H1 (cell line): ENCODE measurements around the gene TTC34. TPM values are rescaled to one million over a fixed set of nuclear protein-coding genes. Genes with fewer than 3 reads are reported as not detected.

ENCODE experiments used
- CTCF ChIA-PET: fragments of 300-600 bp; sonication (Branson Sonifier 250); formaldehyde crosslinking; loops from one replicate; lab custom pipeline; 2021; ENCODE audit not compliant: partially characterized antibody; lab: Charles Lee
- POLR2A ChIA-PET: fragments of 300-600 bp; sonication (Branson Sonifier 250); formaldehyde crosslinking; loops from one replicate; lab custom pipeline; 2021; ENCODE audit warnings: inconsistent platforms; ENCODE audit not compliant: partially characterized antibody; lab: Charles Lee
- DNase-seq, 2 experiments: peaks; one replicate each; pipeline versions ENCODE4 v3.0.0 to v3.0.0-alpha.2; 2010 to 2022; ENCODE audit warnings: low spot score in 2 of 2, low read depth in 1 of 2, mixed read lengths in 1 of 2
- FAIRE-seq: peaks from 2 replicates; lab custom pipeline; 2011; peaks lifted over from hg19 to GRCh38; lab: Jason Lieb, UNC
- H2AFZ ChIP-seq: 2 replicates; pipeline ENCODE4 v1.8.1; 2012; ENCODE audit warnings: low read length, inconsistent platforms
- H2AK5ac ChIP-seq: 2 replicates; pipeline ENCODE4 v1.6.1; 2013; ENCODE audit warnings: low read depth, low read length
- H2BK120ac ChIP-seq: replicated peaks from 2 replicates; pipeline ENCODE3; 2013; ENCODE audit warnings: low read depth, low read length, inconsistent platforms
- H2BK12ac ChIP-seq: 2 replicates; pipeline ENCODE4 v1.6.1; 2013; ENCODE audit warnings: low read depth, low read length
- H2BK15ac ChIP-seq: 2 replicates; pipeline ENCODE4 v1.6.1; 2013; ENCODE audit warnings: low read length
- H2BK20ac ChIP-seq: 2 replicates; pipeline ENCODE4 v1.6.1; 2013; ENCODE audit warnings: low read length
- H2BK5ac ChIP-seq: 2 replicates; pipeline ENCODE4 v1.6.1; 2013; ENCODE audit warnings: low read depth, low read length
- H3K14ac ChIP-seq: 2 replicates; pipeline ENCODE4 v1.6.1; 2013; ENCODE audit warnings: inconsistent platforms; ENCODE audit not compliant: insufficient read length
- H3K18ac ChIP-seq: 2 replicates; pipeline ENCODE4 v1.6.1; 2013; ENCODE audit warnings: low read length; ENCODE audit errors: extremely low read depth
- H3K23ac ChIP-seq: 2 replicates; pipeline ENCODE4 v1.6.1; 2013; ENCODE audit warnings: inconsistent platforms; ENCODE audit not compliant: insufficient read length
- H3K23me2 ChIP-seq: 2 replicates; pipeline ENCODE4 v1.6.1; 2013; ENCODE audit warnings: low read depth, low read length
- H3K27ac ChIP-seq: 2 replicates; pipeline ENCODE4 v1.6.1; 2011; ENCODE audit warnings: low read depth, low read length, inconsistent platforms
- H3K27me3 ChIP-seq, 4 experiments: replicated peaks in 1 of 4; 1 replicate in 1 of 4; 2 replicates in 3 of 4; pipeline versions ENCODE4 v1.6.1 to v1.8.1; 2011 to 2013; ENCODE audit warnings: low read length in 3 of 4, mild to moderate bottlenecking in 3 of 4, inconsistent platforms in 2 of 4, mixed read lengths in 2 of 4, moderate library complexity in 1 of 4; ENCODE audit not compliant: control insufficient read depth in 3 of 4, insufficient read depth in 3 of 4; ENCODE audit errors: extremely low read depth in 1 of 4
- H3K36me3 ChIP-seq, 4 experiments: 2 replicates each; pipeline versions ENCODE4 v1.6.1 to v1.8.1; 2011 to 2013; ENCODE audit warnings: mild to moderate bottlenecking in 4 of 4, low read length in 3 of 4, moderate library complexity in 2 of 4, control low read depth in 1 of 4, inconsistent platforms in 1 of 4; ENCODE audit not compliant: insufficient read depth in 4 of 4, control insufficient read depth in 2 of 4
- H3K4ac ChIP-seq: replicated peaks from 2 replicates; pipeline ENCODE3; 2013; ENCODE audit warnings: low read length, low read depth, mixed read lengths, inconsistent platforms; ENCODE audit not compliant: insufficient read length
- H3K4me1 ChIP-seq, 4 experiments: replicated peaks in 1 of 4; 1 replicate in 1 of 4; 2 replicates in 3 of 4; pipeline versions ENCODE4 v1.6.1 to v1.8.1; 2011 to 2013; ENCODE audit warnings: low read length in 3 of 4, inconsistent platforms in 2 of 4, mixed read lengths in 1 of 4; ENCODE audit not compliant: insufficient read depth in 4 of 4, control insufficient read depth in 3 of 4
- H3K4me2 ChIP-seq, 2 experiments: 2 replicates each; pipeline versions ENCODE4 v1.6.1 to v1.8.1; 2011 to 2013; ENCODE audit warnings: low read depth in 2 of 2, low read length in 2 of 2, control low read depth in 1 of 2, inconsistent platforms in 1 of 2, mild to moderate bottlenecking in 1 of 2; ENCODE audit not compliant: insufficient read depth in 1 of 2
- H3K4me3 ChIP-seq, 4 experiments: fragments of 200-600, 300-600 bp in 1 of 4; sonication (generic), shearing (Covaris generic), sonication (Bioruptor Twin) in 1 of 4; 2 replicates each; pipeline versions ENCODE4 v1.5.1 to v1.8.1; 2011 to 2016; ENCODE audit warnings: low read length in 4 of 4, low read depth in 3 of 4, control low read depth in 2 of 4, inconsistent platforms in 2 of 4, mild to moderate bottlenecking in 2 of 4, mixed read lengths in 1 of 4, moderate library complexity in 1 of 4; ENCODE audit not compliant: insufficient read depth in 2 of 4; ENCODE audit errors: extremely low read depth in 1 of 4
- H3K56ac ChIP-seq: replicated peaks from 2 replicates; pipeline ENCODE3; 2013; ENCODE audit warnings: low read depth, mild to moderate bottlenecking, mixed read lengths, low read length, inconsistent platforms; ENCODE audit not compliant: insufficient read length
- H3K79me1 ChIP-seq: 2 replicates; pipeline ENCODE4 v1.6.1; 2013; ENCODE audit warnings: low read depth, low read length, control low read depth
- H3K79me2 ChIP-seq, 2 experiments: 2 replicates each; pipeline versions ENCODE4 v1.6.1 to v1.8.1; 2012 to 2013; ENCODE audit warnings: low read length in 2 of 2, mild to moderate bottlenecking in 2 of 2, inconsistent platforms in 1 of 2; ENCODE audit not compliant: insufficient read depth in 2 of 2, control insufficient read depth in 1 of 2
- H3K9ac ChIP-seq, 4 experiments: replicated peaks in 1 of 4; 1 replicate in 1 of 4; 2 replicates in 3 of 4; pipeline versions ENCODE4 v1.6.1 to v1.8.1; 2011 to 2013; ENCODE audit warnings: low read depth in 3 of 4, low read length in 3 of 4, control low read depth in 2 of 4, mild to moderate bottlenecking in 2 of 4, moderate library complexity in 2 of 4, inconsistent platforms in 1 of 4; ENCODE audit errors: extremely low read depth in 1 of 4
- H3K9me3 ChIP-seq, 2 experiments: 2 replicates each; pipeline versions ENCODE4 v1.6.1 to v1.8.1; 2012 to 2013; ENCODE audit warnings: mild to moderate bottlenecking in 2 of 2, moderate library complexity in 2 of 2, control low read depth in 1 of 2, inconsistent platforms in 1 of 2, low read depth in 1 of 2, low read length in 1 of 2, mixed read lengths in 1 of 2; ENCODE audit not compliant: insufficient read depth in 2 of 2
- H4K20me1 ChIP-seq, 2 experiments: replicated peaks in 1 of 2; 2 replicates each; pipeline versions ENCODE3 to v1.8.1; 2011 to 2013; ENCODE audit warnings: inconsistent platforms in 2 of 2, low read length in 2 of 2, mild to moderate bottlenecking in 1 of 2; ENCODE audit not compliant: insufficient read depth in 2 of 2, control insufficient read depth in 1 of 2
- H4K5ac ChIP-seq: 2 replicates; pipeline ENCODE4 v1.6.1; 2013; ENCODE audit warnings: low read length, low read depth, mixed read lengths, inconsistent platforms; ENCODE audit not compliant: insufficient read length
- H4K8ac ChIP-seq: 2 replicates; pipeline ENCODE4 v1.8.0; 2013; ENCODE audit warnings: mild to moderate bottlenecking, moderate library complexity, low read length, inconsistent platforms; ENCODE audit not compliant: insufficient read depth; ENCODE audit errors: extremely low read depth
- H4K91ac ChIP-seq: replicated peaks from 2 replicates; pipeline ENCODE3; 2013; ENCODE audit warnings: low read length, mixed read lengths, inconsistent platforms; ENCODE audit not compliant: insufficient read length
- BACH1 ChIP-seq: IDR thresholded peaks from 2 replicates; pipeline ENCODE4 v1.6.1; 2012; ENCODE audit warnings: low read length, improper control_type of control experiment
- CTCF ChIP-seq, 3 experiments: IDR thresholded peaks; 1 replicate in 2 of 3; 2 replicates in 1 of 3; pipeline versions ENCODE4 v1.5.1 to v1.6.1; 2011; ENCODE audit warnings: low read length in 3 of 3, mild to moderate bottlenecking in 3 of 3, inconsistent platforms in 2 of 3, low read depth in 1 of 3, moderate library complexity in 1 of 3; ENCODE audit not compliant: insufficient read depth in 1 of 3; ENCODE audit errors: control extremely low read depth in 1 of 3
- EGR1 ChIP-seq: IDR thresholded peaks from 2 replicates; pipeline ENCODE4 v1.6.1; 2011; ENCODE audit warnings: low read depth, low read length, borderline replicate concordance
- HDAC6 ChIP-seq: IDR thresholded peaks from one replicate; pipeline ENCODE4 v1.7.1; 2012; ENCODE audit warnings: low read depth, mild to moderate bottlenecking, inconsistent platforms, low read length, moderate library complexity
- POLR2AphosphoS5 ChIP-seq: IDR thresholded peaks from 2 replicates; pipeline ENCODE4 v1.6.1; 2011; ENCODE audit warnings: low read depth, low read length
- RFX5 ChIP-seq: IDR thresholded peaks from 2 replicates; pipeline ENCODE4 v1.6.1; 2011; ENCODE audit warnings: low read depth, low read length, improper control_type of control experiment, borderline replicate concordance
- SRF ChIP-seq: IDR thresholded peaks from 2 replicates; pipeline ENCODE4 v1.6.1; 2011; ENCODE audit warnings: mild to moderate bottlenecking, low read depth, low read length, moderate library complexity
- WGBS, 2 experiments: shearing (Covaris generic) in 1 of 2; methylation state at CpG; one replicate each; pipeline versions ENCODE4 v1.1.6 to v1.1.7; 2013 to 2015; ENCODE audit warnings: low lambda C conversion rate in 2 of 2, mixed read lengths in 2 of 2, inconsistent platforms in 1 of 2, low coverage in 1 of 2, missing lambda C conversion rate in 1 of 2; ENCODE audit not compliant: insufficient replicate concordance in 2 of 2, insufficient coverage in 1 of 2, insufficient read length in 1 of 2; ENCODE audit errors: extremely low coverage in 1 of 2, missing lambda C conversion rate in 1 of 2; 5-methylcytosine and 5-hydroxymethylcytosine counted together
- polyA plus RNA-seq, 7 experiments: library from polyadenylated mRNA; depleted of rRNA in 3 of 7; stranded (reverse) in 5 of 7; unstranded in 2 of 7; fragments of >200 nt in 5 of 7; fragments of 200-250 nt in 2 of 7; gene quantifications; 1 replicate in 5 of 7; 2 replicates in 1 of 7; 4 replicates in 1 of 7; pipeline versions ENCODE4 v1.2.1 to v1.2.3, GENCODE V29; 2011 to 2013; ENCODE audit warnings: missing spikeins in 2 of 7, mixed read lengths in 2 of 7
- total RNA-seq: library from RNA; stranded (reverse); fragmentation: NEBNext Ultra II Directional; extraction: Animal tissue kit (Norgen Biotek cat#: 25700); gene quantifications from 2 replicates; pipeline ENCODE4 v1.2.1, GENCODE V29; 2021

Gene TTC34
- total and polyA plus RNA-seq, 2 of the 8 experiments (the other 6 are each of a cell fraction or from before 2014, with no cell fraction given): 0.23 to 0.50 TPM

DNA sequence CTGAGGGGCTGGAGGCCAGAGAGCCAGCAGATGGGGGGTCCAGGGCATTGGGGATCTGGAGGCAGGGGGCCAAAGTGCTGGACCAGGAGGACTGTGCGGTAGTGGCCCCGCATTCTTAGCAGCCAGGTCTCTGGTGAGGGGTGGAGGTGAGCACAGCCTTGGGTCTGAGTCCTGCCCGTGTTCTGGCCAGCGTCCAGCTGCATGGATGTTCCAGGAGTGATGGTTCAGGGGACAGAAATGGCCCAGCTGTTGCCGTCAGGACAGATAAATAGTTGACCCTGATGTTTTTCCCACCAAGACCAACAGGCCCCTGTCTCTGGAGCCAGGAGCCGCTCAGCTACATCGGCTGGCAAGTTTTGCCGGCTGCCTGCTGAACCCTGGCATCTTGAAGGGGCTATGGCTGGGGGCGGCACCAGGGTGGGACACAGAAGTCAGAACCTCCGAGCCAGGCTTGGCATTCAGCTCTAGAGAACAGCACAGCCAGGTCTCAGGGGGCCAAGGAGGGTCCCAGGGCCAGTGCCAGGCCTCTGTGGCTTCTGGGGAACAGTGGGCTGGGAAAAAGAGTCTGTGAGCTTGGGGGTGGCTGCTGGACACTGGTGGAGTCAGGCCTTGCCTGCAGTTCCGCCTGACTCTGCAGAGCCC is 19.4 kb upstream of the TTC34 start:
- no peaks in the 10 kb centered on the region for H4K20me1 ChIP-seq
- no peak overlapping the region for H4K91ac ChIP-seq
- H4K8ac ChIP-seq: no peak overlapping the region
- no peak overlapping the region for H2AFZ ChIP-seq
- no peak overlapping the region for H3K27ac ChIP-seq
- WGBS, 2 experiments: 79% methylated on average over 10 of the region's 11 CpGs; no CpG with 5 or more reads in 1 of the 2 experiments
- no peak overlapping the region for H2BK12ac ChIP-seq
- ChIA-PET POLR2A (no interaction called here), CTCF (no interaction called here)
- H3K18ac ChIP-seq: no peak overlapping the region
- H3K23ac ChIP-seq: no peak overlapping the region
- H3K4me3 ChIP-seq: no peak overlapping the region
- no peak overlapping the region for H2BK120ac ChIP-seq
- no peak overlapping the region for H4K5ac ChIP-seq
- H3K23me2 ChIP-seq: no peaks in the 10 kb centered on the region
- H3K56ac ChIP-seq: no peak overlapping the region
- no peak overlapping the region for H3K4me2 ChIP-seq
- no peak overlapping the region for H2BK20ac ChIP-seq
- H3K9ac ChIP-seq: no peak overlapping the region
- FAIRE-seq (no peak), DNase-seq (no peak)
- H3K4ac ChIP-seq: no peak overlapping the region
- no peak overlapping the region for H2BK5ac ChIP-seq
- no peaks in the 10 kb centered on the region; a peak in 1 of 8 replicates for H3K36me3 ChIP-seq
- no peaks in the 10 kb centered on the region for H3K4me1 ChIP-seq
- no peak overlapping the region for H3K14ac ChIP-seq
- H2AK5ac ChIP-seq: no peak overlapping the region
- no peaks in the 10 kb centered on the region for H3K79me1 ChIP-seq
- H3K9me3 ChIP-seq: peaks cover 82 to 98% of the 10 kb centered on the region in 2 experiments
- no peaks in the 10 kb centered on the region for H3K79me2 ChIP-seq
- no peak overlapping the region for H2BK15ac ChIP-seq
- no peaks in the 10 kb centered on the region for H3K27me3 ChIP-seq
- TF ChIP-seq HDAC6 (no peak), BACH1 (no peak), CTCF (IDR thresholded peaks at IDR 0.05; ENCODE audit: control extremely low read depth in 1 of 3, insufficient read depth in 1 of 3, low read depth in 1 of 3, low read length in 3 of 3) (no peak), RFX5 (no peak), POLR2AphosphoS5 (no peak), SRF (no peak), EGR1 (no peak)
